Measurements from ENCODE around the gene TENT4A.
A peak's percentile ranks its signal among the peaks of the same experiment; 100 is the strongest.

Gene TENT4A

DNA sequence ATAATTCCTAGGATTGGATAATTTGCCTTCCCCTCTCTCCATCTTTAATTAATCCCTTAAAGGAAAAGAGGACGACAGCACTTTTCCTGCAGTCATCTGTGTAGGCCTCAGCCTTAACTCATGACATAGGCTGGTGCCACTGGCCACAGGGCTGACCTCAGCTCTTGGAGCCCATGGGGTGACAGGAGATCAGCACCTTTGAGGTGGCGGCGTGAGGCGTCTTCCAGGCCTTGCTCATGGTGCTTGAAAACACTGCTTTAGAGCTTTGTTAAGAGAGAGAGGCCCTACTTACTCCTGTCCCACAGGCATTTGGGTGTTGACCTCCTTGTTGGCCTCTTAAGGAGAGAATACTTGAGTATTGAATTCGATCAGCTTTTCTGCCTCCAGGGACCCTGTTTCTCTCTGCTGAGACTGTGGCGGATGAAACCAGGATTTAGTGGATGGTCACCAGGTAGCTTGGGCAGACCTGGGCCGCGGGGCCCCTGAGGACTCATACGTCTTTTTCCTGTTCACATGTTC is 23.4 kb downstream of the TENT4A start:
- CTCF ChIA-PET, result interaction anchor here (0.7 kb wide), 2 partner anchors 8 to 30 kb away, joined by 3 to 6 read pairs; no protein-coding TSS in a partner anchor
- H3K27ac ChIP-seq, result peak overlapping the region; percentile 8; the same call in 1 of the 2 replicates
- POLR2A ChIA-PET (ENCODE audit: low non-redundant PET), result no interaction called here
- no peak for DNase-seq (ENCODE audit: low spot score)
- TF ChIP-seq, protein P1, sequence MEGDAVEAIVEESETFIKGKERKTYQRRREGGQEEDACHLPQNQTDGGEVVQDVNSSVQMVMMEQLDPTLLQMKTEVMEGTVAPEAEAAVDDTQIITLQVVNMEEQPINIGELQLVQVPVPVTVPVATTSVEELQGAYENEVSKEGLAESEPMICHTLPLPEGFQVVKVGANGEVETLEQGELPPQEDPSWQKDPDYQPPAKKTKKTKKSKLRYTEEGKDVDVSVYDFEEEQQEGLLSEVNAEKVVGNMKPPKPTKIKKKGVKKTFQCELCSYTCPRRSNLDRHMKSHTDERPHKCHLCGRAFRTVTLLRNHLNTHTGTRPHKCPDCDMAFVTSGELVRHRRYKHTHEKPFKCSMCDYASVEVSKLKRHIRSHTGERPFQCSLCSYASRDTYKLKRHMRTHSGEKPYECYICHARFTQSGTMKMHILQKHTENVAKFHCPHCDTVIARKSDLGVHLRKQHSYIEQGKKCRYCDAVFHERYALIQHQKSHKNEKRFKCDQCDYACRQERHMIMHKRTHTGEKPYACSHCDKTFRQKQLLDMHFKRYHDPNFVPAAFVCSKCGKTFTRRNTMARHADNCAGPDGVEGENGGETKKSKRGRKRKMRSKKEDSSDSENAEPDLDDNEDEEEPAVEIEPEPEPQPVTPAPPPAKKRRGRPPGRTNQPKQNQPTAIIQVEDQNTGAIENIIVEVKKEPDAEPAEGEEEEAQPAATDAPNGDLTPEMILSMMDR (conservative IDR thresholded peaks at IDR 0.05; ENCODE audit: low read depth), result no peak

- TF ChIP-seq, protein P1 (conservative IDR thresholded peaks at IDR 0.05; ENCODE audit: low read depth), result no peak
- no peak for DNase-seq (ENCODE audit: low spot score)
- ChIA-PET CTCF (interaction anchor here (0.7 kb wide), 2 partner anchors 9 to 29 kb away, joined by 3 to 6 read pairs; no protein-coding TSS in a partner anchor), POLR2A (ENCODE audit: low non-redundant PET) (no interaction called here)
- H3K27ac ChIP-seq, result peak overlapping the region; percentile 8; the same call in 1 of the 2 replicates
Measured at GRCh38 chr5:6737043-6737941, 24.1 kb downstream of the TENT4A start.

DNA sequence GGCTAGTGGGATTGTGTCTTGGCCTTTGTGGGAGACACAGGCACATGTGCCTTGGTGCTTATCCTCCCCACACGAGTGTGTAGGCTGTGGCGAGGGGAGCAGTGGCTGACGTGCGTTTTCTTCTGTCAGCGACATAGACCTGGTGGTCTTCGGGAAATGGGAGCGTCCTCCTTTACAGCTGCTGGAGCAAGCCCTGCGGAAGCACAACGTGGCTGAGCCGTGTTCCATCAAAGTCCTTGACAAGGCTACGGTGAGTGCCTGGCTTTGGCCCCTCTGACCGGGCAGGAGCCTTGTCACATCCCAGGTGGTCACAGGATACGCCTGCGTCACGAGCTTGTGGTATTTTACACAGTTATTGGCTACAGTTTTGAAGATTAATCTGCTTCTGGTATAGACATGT is 26.4 kb downstream of the TENT4A start:
- CTCF ChIA-PET, result no interaction called here
- TF ChIP-seq, protein P1 (conservative IDR thresholded peaks at IDR 0.05; ENCODE audit: low read depth), result no peak
- DNase-seq (ENCODE audit: low spot score), result no peak
- POLR2A ChIA-PET (ENCODE audit: low non-redundant PET), result no interaction called here
- H3K27ac ChIP-seq, result no peak overlapping the region

- ChIA-PET CTCF (interaction anchor here (0.6 kb wide), 1 partner anchor 18 kb away, joined by 4 read pairs; no protein-coding TSS in a partner anchor), POLR2A (ENCODE audit: low non-redundant PET) (no interaction called here)
- no peak for DNase-seq (ENCODE audit: low spot score)
- H3K27ac ChIP-seq, result peak overlapping the region; percentile 29
- TF ChIP-seq, protein P1 (conservative IDR thresholded peaks at IDR 0.05; ENCODE audit: low read depth), result no peak
Measured at GRCh38 chr5:6740586-6741150, 27.4 kb downstream of the TENT4A start.

DNA sequence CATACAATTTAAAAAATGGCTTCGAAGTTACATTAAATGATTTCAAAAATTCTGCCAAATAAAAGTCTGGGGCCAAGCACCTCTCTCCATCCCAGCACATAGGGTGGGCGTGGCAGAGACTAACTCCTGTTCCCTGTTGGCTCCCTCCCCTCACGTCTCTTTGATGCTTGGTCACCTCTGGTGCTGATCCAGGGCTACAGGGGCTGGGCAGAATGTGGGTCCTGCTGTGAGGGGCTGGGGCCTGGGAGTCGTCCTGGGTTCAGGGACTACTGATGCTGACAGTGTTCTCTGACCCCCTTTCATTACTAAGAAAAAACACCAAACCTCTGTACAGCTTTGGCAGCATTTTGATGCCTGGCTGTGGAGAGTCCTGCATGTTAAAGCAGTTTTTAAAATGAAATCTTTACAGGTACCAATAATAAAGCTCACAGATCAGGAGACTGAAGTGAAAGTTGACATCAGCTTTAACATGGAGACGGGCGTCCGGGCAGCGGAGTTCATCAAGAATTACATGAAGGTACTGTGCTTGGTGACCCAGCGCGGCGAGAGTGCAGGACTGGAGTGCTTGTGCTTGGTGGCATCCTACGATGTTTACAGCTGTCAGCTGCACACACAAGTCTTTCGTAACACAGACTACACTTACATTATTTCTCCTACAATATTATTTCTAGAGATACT is 29.0 kb downstream of the TENT4A start:
- H3K27ac ChIP-seq, result no peak overlapping the region
- no peak for DNase-seq (ENCODE audit: low spot score)
- ChIA-PET POLR2A (ENCODE audit: low non-redundant PET) (no interaction called here), CTCF (interaction anchor here (0.6 kb wide), 1 partner anchor 9 kb away, joined by 3 read pairs; no protein-coding TSS in a partner anchor)
- TF ChIP-seq, protein P1 (conservative IDR thresholded peaks at IDR 0.05; ENCODE audit: low read depth), result no peak

DNA sequence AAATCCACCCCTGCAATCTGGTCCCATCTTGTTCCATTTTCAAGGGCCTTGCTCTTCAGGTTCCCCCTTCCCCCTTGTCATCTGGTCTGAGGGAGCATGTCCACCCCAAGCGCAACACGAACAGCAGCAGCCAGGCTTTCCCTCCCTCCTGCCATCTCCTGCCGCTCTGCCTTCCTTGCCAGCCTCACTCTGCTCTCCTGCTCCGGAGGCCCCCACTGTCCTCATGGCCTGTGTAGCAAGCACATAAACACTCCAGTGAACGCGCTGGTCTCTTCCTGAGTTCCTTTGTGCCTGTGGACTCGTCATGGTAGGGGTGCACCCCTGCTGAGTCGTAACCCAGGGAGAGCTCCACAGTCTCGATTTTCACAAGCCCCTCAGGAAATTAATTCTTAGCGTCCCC is 29.9 kb downstream of the TENT4A start:
- ChIA-PET POLR2A (ENCODE audit: low non-redundant PET) (no interaction called here), CTCF (no interaction called here)
- TF ChIP-seq, protein P1 (conservative IDR thresholded peaks at IDR 0.05; ENCODE audit: low read depth), result no peak
- DNase-seq (ENCODE audit: low spot score), result no peak
- peak overlapping the region; percentile 18; the same call in 1 of the 2 replicates for H3K27ac ChIP-seq

Measured in RWPE1 (cell line).